ENCODE results near the gene STK32A.

Gene STK32A

DNA sequence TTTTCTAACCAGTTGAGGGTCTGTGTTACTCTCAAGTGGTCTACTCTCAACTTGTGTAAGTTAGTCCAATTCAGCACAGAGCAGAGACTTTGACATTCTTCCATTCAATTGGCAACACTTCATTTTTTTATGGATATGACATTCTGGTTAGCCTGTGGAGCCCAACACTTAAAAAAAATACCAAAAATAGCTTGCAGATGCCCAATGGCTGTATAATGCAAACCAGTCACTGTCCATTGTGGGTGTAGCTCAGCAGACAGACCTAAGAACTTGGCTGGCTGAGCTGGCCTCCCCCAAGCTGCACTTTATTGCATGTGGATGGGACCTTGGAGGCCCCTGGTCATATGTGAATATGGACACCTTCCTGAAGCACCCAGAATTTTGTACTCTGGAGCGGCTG is 171.8 kb downstream of the STK32A start:
- peak overlapping the region; percentile 21 for H3K27ac ChIP-seq (ENCODE audit: low read depth, low read length)
- no peak overlapping the region for H3K9ac ChIP-seq (ENCODE audit: low read depth, low read length)
- no peaks in the 10 kb centered on the region for H3K9me3 ChIP-seq (ENCODE audit: control insufficient read depth, insufficient read depth, low read length)
- H3K4me3 ChIP-seq (ENCODE audit: low read depth, low read length): no peak overlapping the region
- no peaks in the 10 kb centered on the region for H3K27me3 ChIP-seq (ENCODE audit: control insufficient read depth, insufficient read depth, low read length)
- peaks cover 97% of the 10 kb centered on the region for H3K36me3 ChIP-seq (ENCODE audit: control insufficient read depth, insufficient read depth, low read length)
- H3K4me1 ChIP-seq (ENCODE audit: control insufficient read depth, insufficient read depth, low read length): no peaks in the 10 kb centered on the region

DNA sequence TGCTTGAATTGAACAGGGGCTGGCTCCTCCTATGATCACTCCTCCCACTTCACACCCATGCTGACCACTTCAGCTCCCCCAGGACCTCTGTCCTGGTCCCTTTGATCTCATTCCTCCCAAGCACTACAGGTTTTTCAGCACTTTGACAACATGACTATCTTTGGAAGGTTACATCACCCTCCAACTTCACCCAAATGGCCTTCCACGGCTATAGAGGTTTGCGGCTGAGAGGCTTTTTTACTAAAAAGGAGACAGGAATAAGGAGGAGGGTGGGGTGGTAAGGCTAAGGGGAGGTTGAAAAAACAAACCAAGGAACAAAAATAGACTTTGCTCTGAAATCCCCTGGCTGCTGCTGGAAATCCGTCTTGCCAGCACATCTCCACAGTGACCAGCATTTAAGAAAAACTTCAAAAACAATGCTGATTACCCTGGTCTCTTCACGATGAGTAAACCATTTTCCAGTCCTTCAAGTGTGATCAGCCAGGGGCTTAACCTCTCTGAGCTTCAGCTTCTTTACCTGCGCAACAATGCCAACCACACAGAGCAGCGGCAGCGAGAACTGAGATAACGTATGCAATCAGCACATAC is 172.4 kb downstream of the STK32A start:
- H3K4me1 ChIP-seq (ENCODE audit: control insufficient read depth, insufficient read depth, low read length): no peaks in the 10 kb centered on the region
- H3K27me3 ChIP-seq (ENCODE audit: control insufficient read depth, insufficient read depth, low read length): no peaks in the 10 kb centered on the region
- no peak overlapping the region for H3K9ac ChIP-seq (ENCODE audit: low read depth, low read length)
- peak overlapping the region; percentile 60 for H3K27ac ChIP-seq (ENCODE audit: low read depth, low read length)
- no peaks in the 10 kb centered on the region for H3K9me3 ChIP-seq (ENCODE audit: control insufficient read depth, insufficient read depth, low read length)
- H3K36me3 ChIP-seq (ENCODE audit: control insufficient read depth, insufficient read depth, low read length): peaks cover 98% of the 10 kb centered on the region
- no peak overlapping the region for H3K4me3 ChIP-seq (ENCODE audit: low read depth, low read length)

DNA sequence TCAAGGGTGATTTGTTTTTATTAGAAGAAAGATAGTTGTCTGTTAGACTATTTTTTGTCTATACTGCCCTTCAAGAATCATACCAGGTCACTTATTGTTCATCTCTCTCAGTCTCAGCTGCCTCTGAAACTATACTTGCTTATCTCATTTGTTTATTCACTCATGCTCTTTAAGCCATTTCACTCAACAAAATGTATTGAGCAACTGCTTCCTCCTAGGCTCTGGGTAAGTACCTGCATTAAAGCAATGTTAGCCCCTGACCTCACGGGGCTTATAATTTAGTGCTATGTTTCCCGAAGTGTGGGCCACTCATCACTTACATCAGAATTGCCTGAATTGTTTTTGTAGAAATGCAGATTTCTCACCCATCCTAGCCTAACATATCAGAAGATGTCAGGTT is 174.2 kb downstream of the STK32A start:
- Histone ChIP-seq H3K9ac (ENCODE audit: low read depth, low read length) (no peak overlapping the region), H3K9me3 (ENCODE audit: control insufficient read depth, insufficient read depth, low read length) (no peaks in the 10 kb centered on the region), H3K4me1 (ENCODE audit: control insufficient read depth, insufficient read depth, low read length) (no peaks in the 10 kb centered on the region), H3K4me3 (ENCODE audit: low read depth, low read length) (no peak overlapping the region), H3K27me3 (ENCODE audit: control insufficient read depth, insufficient read depth, low read length) (no peaks in the 10 kb centered on the region), H3K36me3 (ENCODE audit: control insufficient read depth, insufficient read depth, low read length) (peaks cover 100% of the 10 kb centered on the region), H3K27ac (ENCODE audit: low read depth, low read length) (peak overlapping the region; percentile 36)

DNA sequence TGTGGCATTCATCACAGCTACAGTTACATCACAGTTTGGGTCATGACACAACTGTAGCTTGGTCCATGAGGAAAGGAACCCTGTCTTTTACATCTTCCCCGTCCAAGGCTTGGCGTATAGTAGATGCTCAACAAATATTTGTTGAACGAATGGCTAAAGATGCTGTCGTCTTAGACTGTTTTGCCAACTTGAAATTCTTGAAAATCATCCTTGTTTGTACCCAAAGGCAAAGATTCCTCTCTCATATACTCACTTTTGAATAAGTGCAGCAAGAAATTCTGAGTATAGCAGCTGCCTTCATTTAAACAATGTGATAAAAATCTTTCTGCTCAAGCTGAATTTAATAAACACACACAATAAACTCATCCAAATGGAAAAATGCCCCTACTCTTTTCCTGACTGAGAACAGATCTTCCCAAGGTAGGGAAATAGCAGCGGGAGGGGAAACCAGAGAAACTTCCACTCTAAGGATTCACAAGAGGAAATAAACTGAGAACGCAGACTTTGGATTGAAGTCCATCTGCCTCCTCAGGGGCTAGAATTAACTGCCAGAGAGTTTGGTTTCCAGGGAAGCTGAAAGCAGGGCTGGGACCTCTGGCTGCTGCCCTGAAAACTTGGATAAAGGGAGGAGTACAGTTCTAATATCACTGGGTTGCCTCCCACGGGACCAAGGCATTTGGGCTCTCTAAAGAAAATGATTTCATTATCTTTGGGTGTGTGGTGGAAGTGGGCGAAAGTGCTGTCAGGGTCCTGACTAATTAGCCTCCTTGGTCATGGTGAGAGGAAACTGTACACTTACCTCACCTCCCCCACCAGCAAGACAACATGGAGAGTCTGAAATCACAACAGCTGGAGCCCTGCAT is 175.9 kb downstream of the STK32A start:
- Histone ChIP-seq H3K4me3 (ENCODE audit: low read depth, low read length) (no peak overlapping the region), H3K36me3 (ENCODE audit: control insufficient read depth, insufficient read depth, low read length) (peaks cover 100% of the 10 kb centered on the region), H3K27ac (ENCODE audit: low read depth, low read length) (no peak overlapping the region)

DNA sequence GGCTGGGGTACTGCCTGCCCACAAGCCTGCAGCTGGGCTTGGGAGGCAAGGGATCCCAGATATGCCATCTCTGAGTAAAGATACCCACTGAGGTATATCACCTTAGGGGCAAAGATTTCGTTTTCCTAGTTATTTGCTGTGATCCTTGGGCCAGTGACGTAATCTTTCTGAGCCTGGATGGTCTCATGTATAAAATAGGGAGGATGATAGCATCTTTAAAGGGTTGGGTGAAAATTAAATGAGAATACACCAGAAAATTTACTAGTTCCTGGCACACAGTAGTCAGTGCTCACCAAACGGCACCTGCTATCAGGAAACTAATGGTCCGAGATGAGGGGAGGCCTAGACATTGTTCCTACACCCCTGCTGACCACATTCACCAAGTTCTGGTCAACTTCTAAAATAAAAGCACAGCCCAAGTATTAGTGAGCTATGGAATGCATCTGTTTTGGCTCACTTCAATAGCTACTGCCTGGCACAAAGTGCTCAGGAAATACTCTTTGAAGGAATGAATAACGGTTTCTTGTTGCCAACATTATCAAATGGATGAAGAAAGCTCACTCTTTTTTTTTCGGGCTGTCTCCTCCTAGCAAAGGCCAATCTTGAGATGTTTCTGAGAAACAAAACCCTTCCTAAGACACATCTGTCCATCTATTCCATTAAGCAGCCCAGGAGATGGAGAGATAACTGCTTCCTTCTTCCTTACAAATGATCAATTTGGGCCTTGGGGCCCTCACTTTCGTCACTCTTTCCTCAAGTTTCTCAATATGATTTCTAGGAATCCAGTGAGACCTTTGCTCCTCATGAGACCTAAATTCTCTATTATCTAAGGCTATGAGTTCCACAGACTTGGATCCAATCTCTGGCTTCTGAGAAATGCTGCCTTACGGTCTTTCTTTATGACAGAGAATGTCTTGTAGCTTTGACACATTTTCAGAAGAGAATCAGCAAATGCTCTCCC is 176.8 kb downstream of the STK32A start:
- H3K9ac ChIP-seq (ENCODE audit: low read depth, low read length): no peak overlapping the region
- H3K4me1 ChIP-seq (ENCODE audit: control insufficient read depth, insufficient read depth, low read length): no peaks in the 10 kb centered on the region
- H3K27me3 ChIP-seq (ENCODE audit: control insufficient read depth, insufficient read depth, low read length): no peaks in the 10 kb centered on the region
- H3K27ac ChIP-seq (ENCODE audit: low read depth, low read length): no peak overlapping the region
- no peaks in the 10 kb centered on the region for H3K9me3 ChIP-seq (ENCODE audit: control insufficient read depth, insufficient read depth, low read length)
- no peak overlapping the region for H3K4me3 ChIP-seq (ENCODE audit: low read depth, low read length)
- peaks cover 100% of the 10 kb centered on the region for H3K36me3 ChIP-seq (ENCODE audit: control insufficient read depth, insufficient read depth, low read length)

More for the DNA sequence above, 175.9 kb downstream of the STK32A start:
- Histone ChIP-seq H3K9ac (ENCODE audit: low read depth, low read length) (no peak overlapping the region), H3K9me3 (ENCODE audit: control insufficient read depth, insufficient read depth, low read length) (no peaks in the 10 kb centered on the region), H3K27me3 (ENCODE audit: control insufficient read depth, insufficient read depth, low read length) (no peaks in the 10 kb centered on the region), H3K4me1 (ENCODE audit: control insufficient read depth, insufficient read depth, low read length) (no peaks in the 10 kb centered on the region)

DNA sequence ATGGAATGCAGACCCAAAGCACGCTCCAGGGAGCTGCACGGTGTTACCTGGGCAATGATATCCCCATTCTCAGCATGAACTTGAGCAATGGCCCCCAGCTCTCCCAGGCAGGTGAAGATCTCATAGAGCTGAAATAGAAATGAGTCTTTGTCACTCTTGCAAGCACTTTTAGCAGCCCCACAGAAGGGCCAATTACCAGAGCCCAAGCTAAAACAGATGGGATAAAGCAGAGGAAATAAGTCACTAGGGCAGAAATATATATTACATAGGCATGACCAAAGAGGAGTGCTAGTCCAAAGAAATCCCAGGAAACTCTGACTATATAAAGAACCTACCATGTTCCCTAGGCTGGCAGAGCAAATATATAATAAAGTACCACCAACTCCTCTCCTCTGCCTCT is 177.7 kb downstream of the STK32A start:
- H3K27ac ChIP-seq (ENCODE audit: low read depth, low read length): no peak overlapping the region
- H3K9me3 ChIP-seq (ENCODE audit: control insufficient read depth, insufficient read depth, low read length): no peaks in the 10 kb centered on the region
- no peaks in the 10 kb centered on the region for H3K27me3 ChIP-seq (ENCODE audit: control insufficient read depth, insufficient read depth, low read length)
- H3K36me3 ChIP-seq (ENCODE audit: control insufficient read depth, insufficient read depth, low read length): peaks cover 100% of the 10 kb centered on the region
- H3K4me1 ChIP-seq (ENCODE audit: control insufficient read depth, insufficient read depth, low read length): no peaks in the 10 kb centered on the region
- H3K9ac ChIP-seq (ENCODE audit: low read depth, low read length): no peak overlapping the region
- H3K4me3 ChIP-seq (ENCODE audit: low read depth, low read length): no peak overlapping the region

DNA sequence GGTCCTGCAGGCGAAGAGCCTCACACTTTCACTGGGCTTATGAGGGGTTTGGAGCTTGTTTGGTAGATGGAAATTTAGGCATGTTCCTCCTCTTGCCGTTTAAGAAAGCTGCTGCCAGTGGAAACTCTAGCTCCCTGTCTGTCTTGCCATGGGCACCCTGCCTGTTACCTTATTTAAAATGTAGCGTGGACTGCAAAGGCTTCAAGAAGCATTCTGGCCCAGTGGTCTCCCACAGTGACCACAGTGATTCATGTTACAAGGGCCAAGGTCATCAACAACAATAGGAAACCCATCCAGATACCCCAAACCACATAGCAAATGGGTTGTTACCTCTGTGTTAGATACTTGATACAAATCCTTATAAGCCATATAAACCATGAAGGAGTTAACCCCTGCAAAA is 178.4 kb downstream of the STK32A start:
- H3K36me3 ChIP-seq (ENCODE audit: control insufficient read depth, insufficient read depth, low read length): peaks cover 100% of the 10 kb centered on the region
- H3K27me3 ChIP-seq (ENCODE audit: control insufficient read depth, insufficient read depth, low read length): no peaks in the 10 kb centered on the region
- H3K9ac ChIP-seq (ENCODE audit: low read depth, low read length): no peak overlapping the region
- no peak overlapping the region for H3K4me3 ChIP-seq (ENCODE audit: low read depth, low read length)
- no peaks in the 10 kb centered on the region for H3K9me3 ChIP-seq (ENCODE audit: control insufficient read depth, insufficient read depth, low read length)
- no peaks in the 10 kb centered on the region for H3K4me1 ChIP-seq (ENCODE audit: control insufficient read depth, insufficient read depth, low read length)
- no peak overlapping the region for H3K27ac ChIP-seq (ENCODE audit: low read depth, low read length)

DNA sequence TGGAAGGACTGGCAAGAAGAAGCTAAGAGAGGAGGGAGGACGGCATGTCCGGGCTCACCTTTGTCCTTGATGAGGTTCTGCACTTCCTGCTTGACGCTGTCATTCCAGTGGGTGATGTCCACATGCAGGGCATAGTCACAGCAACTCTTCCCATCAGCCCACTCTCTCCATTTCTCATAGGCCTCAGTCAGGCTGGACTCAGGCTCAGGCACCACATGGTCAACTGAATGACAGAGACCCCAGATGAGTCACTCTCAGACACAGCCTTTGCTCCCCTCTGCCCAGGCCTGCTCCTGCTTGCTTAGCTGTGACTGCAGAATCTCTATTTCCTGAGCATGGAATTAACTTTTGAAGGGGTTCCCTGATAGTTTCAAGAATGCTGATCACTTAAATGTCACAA is 180.8 kb downstream of the STK32A start:
- H3K4me1 ChIP-seq (ENCODE audit: control insufficient read depth, insufficient read depth, low read length): no peaks in the 10 kb centered on the region
- no peak overlapping the region for H3K27ac ChIP-seq (ENCODE audit: low read depth, low read length)
- no peaks in the 10 kb centered on the region for H3K27me3 ChIP-seq (ENCODE audit: control insufficient read depth, insufficient read depth, low read length)
- no peaks in the 10 kb centered on the region for H3K9me3 ChIP-seq (ENCODE audit: control insufficient read depth, insufficient read depth, low read length)
- no peak overlapping the region for H3K9ac ChIP-seq (ENCODE audit: low read depth, low read length)
- no peak overlapping the region for H3K4me3 ChIP-seq (ENCODE audit: low read depth, low read length)
- peaks cover 100% of the 10 kb centered on the region for H3K36me3 ChIP-seq (ENCODE audit: control insufficient read depth, insufficient read depth, low read length)

DNA sequence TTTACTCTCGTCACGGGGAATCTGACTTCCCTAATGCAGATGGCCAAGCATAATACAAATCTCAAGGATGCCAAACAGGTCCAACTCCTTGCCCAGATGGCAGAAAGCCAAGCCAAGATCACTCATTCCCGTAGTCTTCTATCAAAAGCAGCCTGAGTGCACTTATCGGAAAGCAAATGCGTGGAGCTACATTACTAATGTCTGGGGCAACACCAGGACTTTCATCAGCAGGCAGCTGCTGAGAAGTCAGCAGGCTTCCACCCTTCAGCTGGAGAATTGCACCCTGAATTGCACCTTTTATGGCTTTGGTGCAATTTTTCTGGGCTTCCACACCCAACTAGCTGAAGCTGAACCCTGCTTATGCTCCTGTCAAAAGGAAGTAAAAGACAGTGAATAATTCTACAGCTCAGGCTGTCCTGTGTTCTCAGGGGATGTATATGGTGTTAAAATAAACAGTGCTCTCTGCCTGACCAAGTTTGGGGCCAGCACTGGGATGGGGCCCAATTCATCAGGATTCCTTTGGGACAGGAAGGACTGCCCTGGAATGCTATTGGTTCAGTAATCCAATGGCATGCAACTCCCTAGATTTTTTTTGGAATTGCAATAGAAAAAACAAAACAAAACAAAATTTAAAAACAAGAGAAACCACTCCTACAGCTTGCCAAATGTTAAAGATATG is 182.4 kb downstream of the STK32A start:
- no peak overlapping the region for H3K4me3 ChIP-seq (ENCODE audit: low read depth, low read length)
- no peaks in the 10 kb centered on the region for H3K27me3 ChIP-seq (ENCODE audit: control insufficient read depth, insufficient read depth, low read length)
- peaks cover 89% of the 10 kb centered on the region for H3K36me3 ChIP-seq (ENCODE audit: control insufficient read depth, insufficient read depth, low read length)
- no peaks in the 10 kb centered on the region for H3K4me1 ChIP-seq (ENCODE audit: control insufficient read depth, insufficient read depth, low read length)
- no peak overlapping the region for H3K27ac ChIP-seq (ENCODE audit: low read depth, low read length)
- no peaks in the 10 kb centered on the region for H3K9me3 ChIP-seq (ENCODE audit: control insufficient read depth, insufficient read depth, low read length)
- no peak overlapping the region for H3K9ac ChIP-seq (ENCODE audit: low read depth, low read length)

DNA sequence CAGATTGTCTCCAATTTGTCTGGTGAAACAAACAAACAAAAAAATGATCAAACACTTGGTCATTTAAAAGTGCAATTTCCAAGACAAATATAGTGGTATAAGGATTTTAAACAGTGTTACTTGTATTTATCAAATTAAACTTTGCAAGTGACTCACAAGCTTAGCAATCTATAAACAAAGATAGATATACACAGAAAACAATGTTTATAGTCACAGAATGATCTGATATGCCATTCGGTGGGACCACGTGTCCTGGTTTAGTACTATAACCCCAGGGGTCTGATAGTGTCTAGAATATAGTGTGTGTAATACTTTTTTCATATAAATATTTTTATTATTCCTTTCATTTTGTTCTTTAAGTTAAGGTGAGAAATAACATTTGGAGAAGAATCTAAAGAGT is 183.8 kb downstream of the STK32A start:
- no peaks in the 10 kb centered on the region for H3K4me1 ChIP-seq (ENCODE audit: control insufficient read depth, insufficient read depth, low read length)
- no peaks in the 10 kb centered on the region for H3K27me3 ChIP-seq (ENCODE audit: control insufficient read depth, insufficient read depth, low read length)
- no peak overlapping the region for H3K27ac ChIP-seq (ENCODE audit: low read depth, low read length)
- H3K9me3 ChIP-seq (ENCODE audit: control insufficient read depth, insufficient read depth, low read length): no peaks in the 10 kb centered on the region
- H3K4me3 ChIP-seq (ENCODE audit: low read depth, low read length): no peak overlapping the region
- H3K9ac ChIP-seq (ENCODE audit: low read depth, low read length): no peak overlapping the region
- peaks cover 88% of the 10 kb centered on the region for H3K36me3 ChIP-seq (ENCODE audit: control insufficient read depth, insufficient read depth, low read length)
